ENCODE measurements around the gene TARP.

Gene TARP

GRCh38 chr7:38273286-38273995 lies at the start of gene TARP:
TARP (minus strand) TSS chr7:38273636.
- no peak for DNase-seq

- no peak for DNase-seq
Observed at GRCh38 chr7:38323156-38323555, 49.7 kb upstream of the TARP start.

GRCh38 chr7:38322461-38322860 lies 49.0 kb upstream of the TARP start:
- no peak for DNase-seq

GRCh38 chr7:38321967-38322366 lies 48.5 kb upstream of the TARP start:
- no peak for DNase-seq

- DNase-seq: no peak
Observed at GRCh38 chr7:38321515-38321944, 48.1 kb upstream of the TARP start.

- DNase-seq: no peak
Observed at GRCh38 chr7:38321050-38321449, 47.6 kb upstream of the TARP start.

- no peak for DNase-seq
Observed at GRCh38 chr7:38319873-38320272, 46.4 kb upstream of the TARP start.

- DNase-seq: peak; percentile 27
Observed at GRCh38 chr7:38318803-38319416, 45.5 kb upstream of the TARP start.

GRCh38 chr7:38318241-38318640 lies 44.8 kb upstream of the TARP start:
- no peak for DNase-seq

GRCh38 chr7:38317515-38317914 lies 44.1 kb upstream of the TARP start:
- DNase-seq: no peak

GRCh38 chr7:38316733-38317360 lies 43.4 kb upstream of the TARP start:
- DNase-seq: no peak

GRCh38 chr7:38315410-38315809 lies 42.0 kb upstream of the TARP start:
- DNase-seq: no peak

- DNase-seq: no peak
Observed at GRCh38 chr7:38312821-38313220, 39.4 kb upstream of the TARP start.

GRCh38 chr7:38311329-38311937 lies 38.0 kb upstream of the TARP start:
- peak; percentile 11 for DNase-seq

- no peak for DNase-seq
Observed at GRCh38 chr7:38310591-38311101, 37.2 kb upstream of the TARP start.

- DNase-seq: no peak
Observed at GRCh38 chr7:38309555-38309954, 36.1 kb upstream of the TARP start.

GRCh38 chr7:38308140-38308539 lies 34.7 kb upstream of the TARP start:
- no peak for DNase-seq

- DNase-seq: no peak
Observed at GRCh38 chr7:38307640-38308039, 34.2 kb upstream of the TARP start.

GRCh38 chr7:38306914-38307313 lies 33.5 kb upstream of the TARP start:
- DNase-seq: no peak

GRCh38 chr7:38306171-38306570 lies 32.7 kb upstream of the TARP start:
- DNase-seq: no peak

GRCh38 chr7:38303866-38304265 lies 30.4 kb upstream of the TARP start:
- no peak for DNase-seq

- DNase-seq: no peak
Observed at GRCh38 chr7:38300175-38300574, 26.7 kb upstream of the TARP start.

GRCh38 chr7:38299275-38299931 lies 26.0 kb upstream of the TARP start:
- DNase-seq: no peak

Data from RPMI8226 (cell line).